Umbilical cord (tissue), 2 donors: ENCODE measurements around the gene ZNF627. TPM values are rescaled to one million over a fixed set of nuclear protein-coding genes. Genes with fewer than 3 reads are reported as not detected.
A peak's percentile ranks its signal among the peaks of the same experiment; 100 is the strongest.
"Not testable (repeated sequence)": the region's sequence is repeated elsewhere in the genome, so short reads cannot be mapped to it uniquely, and the experiment has no call there.

Experiments
- DNase-seq: peaks from one replicate; pipeline ENCODE4 v3.0.0-alpha.2; 2015; ENCODE audit warnings: low spot score
- total RNA-seq: library from RNA; depleted of rRNA; stranded (reverse); fragments of >200 nt; gene quantifications from one replicate; pipeline ENCODE4 v1.2.3, GENCODE V29; 2014; ENCODE audit warnings: low replicate concordance; ENCODE audit not compliant: insufficient read depth

ZNF627 gene
- total RNA-seq, 1 donor from 2014 or later, result 25.0 TPM

GRCh38 chr19:11624069-11624463 lies 26.8 kb downstream of the ZNF627 start:
- DNase-seq, result peak; percentile 8

GRCh38 chr19:11626252-11626651 lies 29.0 kb downstream of the ZNF627 start:
- DNase-seq, result peak; percentile 10

- no peak for DNase-seq
Observed at GRCh38 chr19:11633223-11633622, 35.9 kb downstream of the ZNF627 start.

- not testable (repeated sequence) for DNase-seq
Observed at GRCh38 chr19:11634018-11634662, 36.9 kb downstream of the ZNF627 start.

- no peak for DNase-seq
Observed at GRCh38 chr19:11639245-11639601, 41.9 kb downstream of the ZNF627 start.

GRCh38 chr19:11639602-11640471 lies 42.6 kb downstream of the ZNF627 start:
- peak; percentile 98 for DNase-seq

- DNase-seq, result no peak
Observed at GRCh38 chr19:11641244-11641643, 44.0 kb downstream of the ZNF627 start.

- no peak for DNase-seq
Observed at GRCh38 chr19:11642902-11643301, 45.6 kb downstream of the ZNF627 start.

- no peak for DNase-seq
Observed at GRCh38 chr19:11649941-11650340, 52.7 kb downstream of the ZNF627 start.

- DNase-seq, result no peak
Observed at GRCh38 chr19:11651062-11651461, 53.8 kb downstream of the ZNF627 start.

- DNase-seq, result no peak
Observed at GRCh38 chr19:11652056-11652455, 54.8 kb downstream of the ZNF627 start.

GRCh38 chr19:11652492-11652891 lies 55.2 kb downstream of the ZNF627 start:
- DNase-seq, result no peak

- DNase-seq, result no peak
Observed at GRCh38 chr19:11656535-11656934, 59.3 kb downstream of the ZNF627 start.

GRCh38 chr19:11657307-11657706 lies 60.0 kb downstream of the ZNF627 start:
- DNase-seq, result no peak

GRCh38 chr19:11658970-11659369 lies 61.7 kb downstream of the ZNF627 start:
- no peak for DNase-seq

GRCh38 chr19:11659612-11660011 lies 62.3 kb downstream of the ZNF627 start:
- no peak for DNase-seq

GRCh38 chr19:11662278-11662677 lies 65.0 kb downstream of the ZNF627 start:
- no peak for DNase-seq

- DNase-seq, result no peak
Observed at GRCh38 chr19:11663181-11663591, 65.9 kb downstream of the ZNF627 start.

Other genes starting within 250 kb of the ZNF627 start
- 3.4 TPM for gene PLPPR2, start 242.1 kb upstream of the ZNF627 start, total RNA-seq
- 0.48 TPM for gene SWSAP1, start 222.8 kb upstream of the ZNF627 start, total RNA-seq
- 7.9 TPM for gene EPOR, start 213.2 kb upstream of the ZNF627 start, total RNA-seq
- gene RGL3, start 178.2 kb upstream of the ZNF627 start, total RNA-seq, result 0.96 TPM
- 1.4 TPM for gene ODAD3, start 162.4 kb upstream of the ZNF627 start, total RNA-seq
- 182 TPM for gene PRKCSH, start 161.8 kb upstream of the ZNF627 start, total RNA-seq
- 1.2 TPM for gene ELAVL3, start 116.4 kb upstream of the ZNF627 start, total RNA-seq
- gene ZNF653, start 91.6 kb upstream of the ZNF627 start, total RNA-seq, result 14.7 TPM
- gene ECSIT, start 68.3 kb upstream of the ZNF627 start, total RNA-seq, result 43.8 TPM
- gene CNN1, start 58.6 kb upstream of the ZNF627 start, total RNA-seq, result 1,035 TPM
- gene ELOF1, start 38.3 kb upstream of the ZNF627 start, total RNA-seq, result 8.7 TPM
- gene ACP5, start 19.8 kb upstream of the ZNF627 start, total RNA-seq, result 2.6 TPM
- gene ZNF823, start 141.5 kb downstream of the ZNF627 start, total RNA-seq, result 22.1 TPM
- gene ZNF441, start 169.5 kb downstream of the ZNF627 start, total RNA-seq, result 16.9 TPM
- 3.1 TPM for gene ZNF491, start 201.0 kb downstream of the ZNF627 start, total RNA-seq
- 32.7 TPM for gene ZNF440, start 216.8 kb downstream of the ZNF627 start, total RNA-seq